Measurements from ENCODE around the gene ATOX1. TPM values are rescaled to one million over a fixed set of nuclear protein-coding genes. Genes with fewer than 3 reads are reported as not detected.

Gene ATOX1
- total and polyA plus RNA-seq, 2 of the 8 experiments (the other 6 are each of a cell fraction or from before 2014, with no cell fraction given), result 79.9 to 232 TPM

DNA sequence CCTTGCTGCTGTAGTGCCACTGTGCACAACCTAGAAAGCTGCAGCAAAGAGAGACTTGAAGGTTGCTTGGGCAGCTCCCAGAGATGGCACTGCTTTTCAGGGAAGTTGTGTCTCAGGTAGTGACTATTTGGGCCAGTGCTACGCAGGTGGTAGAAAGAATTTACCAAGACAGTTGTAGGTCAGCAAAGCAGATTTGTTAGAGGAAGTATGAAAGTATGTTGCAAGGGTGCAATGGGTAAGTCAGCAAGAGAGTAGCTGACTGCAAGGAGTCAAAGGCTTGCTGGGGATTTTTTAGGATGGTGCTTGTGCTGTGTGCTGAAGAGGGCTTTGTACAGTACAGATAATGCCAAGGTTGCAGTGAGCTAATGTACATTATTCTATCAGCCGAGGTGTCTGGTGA lies 38.2 kb downstream of the ATOX1 start:
- Histone ChIP-seq H3K56ac (replicated peaks; ENCODE audit: insufficient read length, low read depth, low read length) (no peak overlapping the region), H4K5ac (ENCODE audit: insufficient read length, low read depth, low read length) (no peak overlapping the region), H3K27me3 (replicated peaks in 1 of 4; ENCODE audit: control insufficient read depth in 3 of 4, extremely low read depth in 1 of 4, insufficient read depth in 3 of 4, low read length in 3 of 4) (no peaks in the 10 kb centered on the region), H3K23ac (ENCODE audit: insufficient read length) (no peak overlapping the region), H2BK120ac (replicated peaks; ENCODE audit: low read depth, low read length) (no peak overlapping the region), H3K9me3 (ENCODE audit: insufficient read depth in 2 of 2, low read depth in 1 of 2, low read length in 1 of 2) (no peaks in the 10 kb centered on the region), H2BK15ac (ENCODE audit: low read length) (no peak overlapping the region), H3K4me3 (ENCODE audit: extremely low read depth in 1 of 4, insufficient read depth in 2 of 4, low read depth in 3 of 4, low read length in 4 of 4) (no peak overlapping the region), H3K79me2 (ENCODE audit: control insufficient read depth in 1 of 2, insufficient read depth in 2 of 2, low read length in 2 of 2) (no peaks in the 10 kb centered on the region), H2BK20ac (ENCODE audit: low read length) (no peak overlapping the region), H3K36me3 (ENCODE audit: control insufficient read depth in 2 of 4, insufficient read depth in 4 of 4, low read length in 3 of 4) (no peaks in the 10 kb centered on the region), H3K4me1 (replicated peaks in 1 of 4; ENCODE audit: control insufficient read depth in 3 of 4, insufficient read depth in 4 of 4, low read length in 3 of 4) (peaks cover 0 to 10% (median 6%) of the 10 kb centered on the region in 4 experiments; a peak in 4 of 7 replicates), H3K79me1 (ENCODE audit: low read depth, low read length) (no peaks in the 10 kb centered on the region), H4K8ac (ENCODE audit: extremely low read depth, insufficient read depth, low read length) (no peak overlapping the region), H3K9ac (replicated peaks in 1 of 4; ENCODE audit: extremely low read depth in 1 of 4, low read depth in 3 of 4, low read length in 3 of 4) (no peak overlapping the region), H2AFZ (ENCODE audit: low read length) (no peak overlapping the region), H3K18ac (ENCODE audit: extremely low read depth, low read length) (no peak overlapping the region), H3K14ac (ENCODE audit: insufficient read length) (no peak overlapping the region), H3K4ac (replicated peaks; ENCODE audit: insufficient read length, low read depth, low read length) (no peak overlapping the region), H3K27ac (ENCODE audit: low read depth, low read length) (no peak overlapping the region), H4K20me1 (replicated peaks in 1 of 2; ENCODE audit: control insufficient read depth in 1 of 2, insufficient read depth in 2 of 2, low read length in 2 of 2) (no peaks in the 10 kb centered on the region), H2BK5ac (ENCODE audit: low read depth, low read length) (no peak overlapping the region), H4K91ac (replicated peaks; ENCODE audit: insufficient read length, low read length) (no peak overlapping the region), H2AK5ac (ENCODE audit: low read depth, low read length) (no peak overlapping the region), H3K4me2 (ENCODE audit: insufficient read depth in 1 of 2, low read depth in 2 of 2, low read length in 2 of 2) (no peak overlapping the region), H3K23me2 (ENCODE audit: low read depth, low read length) (no peaks in the 10 kb centered on the region), H2BK12ac (ENCODE audit: low read depth, low read length) (no peak overlapping the region; the same call in 1 of the 2 replicates)
- DNase-seq (ENCODE audit: low read depth in 1 of 2, low spot score in 2 of 2) (no peak), FAIRE-seq (no peak)
- WGBS, 2 experiments (ENCODE audit: extremely low coverage in 1 of 2, insufficient coverage in 1 of 2, insufficient read length in 1 of 2, insufficient replicate concordance in 2 of 2, low coverage in 1 of 2, low lambda C conversion rate in 2 of 2, missing lambda C conversion rate in 1 of 2), result 83% methylated on average over 2 of the region's 2 CpGs; no CpG with 5 or more reads in 1 of the 2 experiments
- POLR2A ChIA-PET (ENCODE audit: partially characterized antibody), result interaction anchor here (1.1 to 1.3 kb wide), 3 partner anchors 11 to 33 kb away, joined by 3 to 6 read pairs (median 3); partner anchors contain the start of gene SPARC
- CTCF ChIA-PET (ENCODE audit: partially characterized antibody), result interaction anchor here (0.7 to 11.6 kb wide), 23 partner anchors 9 to 401 kb away, joined by 3 to 198 read pairs (median 6); partner anchors contain the start of gene SPARC
- TF ChIP-seq EGR1 (IDR thresholded peaks at IDR 0.05; ENCODE audit: borderline replicate concordance, low read depth, low read length) (no peak), CTBP2 (IDR thresholded peaks at IDR 0.05; ENCODE audit: borderline replicate concordance, insufficient read depth, insufficient read length, low read length) (no peak), TBP (IDR thresholded peaks at IDR 0.05; ENCODE audit: low read depth, low read length) (no peak), FOSL1 (IDR thresholded peaks at IDR 0.05; ENCODE audit: insufficient read depth, low read depth, low read length) (no peak), MAFK (IDR thresholded peaks at IDR 0.05; ENCODE audit: low read depth, low read length) (no peak), JUND (IDR thresholded peaks at IDR 0.05; ENCODE audit: low read length) (no peak), ASH2L (IDR thresholded peaks at IDR 0.05; ENCODE audit: low read length) (no peak), RFX5 (IDR thresholded peaks at IDR 0.05; ENCODE audit: borderline replicate concordance, low read depth, low read length) (no peak), POU5F1 (IDR thresholded peaks at IDR 0.05; ENCODE audit: low read depth, low read length) (no peak), TAF1 (IDR thresholded peaks at IDR 0.05; ENCODE audit: low read depth, low read length) (no peak), SP4 (IDR thresholded peaks at IDR 0.05; ENCODE audit: low read length) (no peak), EZH2 (IDR thresholded peaks at IDR 0.05; ENCODE audit: low read depth, low read length, severe bottlenecking) (no peak), HDAC6 (IDR thresholded peaks at IDR 0.05; ENCODE audit: low read depth, low read length) (no peak), CBX5 (IDR thresholded peaks at IDR 0.05; ENCODE audit: low read depth, low read length) (no peak)
- TF ChIP-seq, protein P1, sequence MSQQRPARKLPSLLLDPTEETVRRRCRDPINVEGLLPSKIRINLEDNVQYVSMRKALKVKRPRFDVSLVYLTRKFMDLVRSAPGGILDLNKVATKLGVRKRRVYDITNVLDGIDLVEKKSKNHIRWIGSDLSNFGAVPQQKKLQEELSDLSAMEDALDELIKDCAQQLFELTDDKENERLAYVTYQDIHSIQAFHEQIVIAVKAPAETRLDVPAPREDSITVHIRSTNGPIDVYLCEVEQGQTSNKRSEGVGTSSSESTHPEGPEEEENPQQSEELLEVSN (IDR thresholded peaks at IDR 0.05), result no peak

Data from H1 (cell line).